ENCODE measurements around the gene PTEN. TPM values are rescaled to one million over a fixed set of nuclear protein-coding genes. Genes with fewer than 3 reads are reported as not detected.
A peak's percentile ranks its signal among the peaks of the same experiment; 100 is the strongest.
"Not testable (repeated sequence)": the region's sequence is repeated elsewhere in the genome, so short reads cannot be mapped to it uniquely, and the experiment has no call there.

PTEN gene
- 37.0 TPM for polyA plus RNA-seq (ENCODE audit: insufficient read length)

GRCh38 chr10:87863053-87863943 lies at the start of gene PTEN, which contains the start of gene KLLN:
Gene PTEN, plus strand, starts transcription at chr10:87863625. Its CDS starts 845 bp downstream, at chr10:87864470.
Gene KLLN, minus strand, starts transcription at chr10:87863533. Its CDS starts 1,046 bp downstream, at chr10:87862487.
- peak; percentile 93 for DNase-seq

DNA sequence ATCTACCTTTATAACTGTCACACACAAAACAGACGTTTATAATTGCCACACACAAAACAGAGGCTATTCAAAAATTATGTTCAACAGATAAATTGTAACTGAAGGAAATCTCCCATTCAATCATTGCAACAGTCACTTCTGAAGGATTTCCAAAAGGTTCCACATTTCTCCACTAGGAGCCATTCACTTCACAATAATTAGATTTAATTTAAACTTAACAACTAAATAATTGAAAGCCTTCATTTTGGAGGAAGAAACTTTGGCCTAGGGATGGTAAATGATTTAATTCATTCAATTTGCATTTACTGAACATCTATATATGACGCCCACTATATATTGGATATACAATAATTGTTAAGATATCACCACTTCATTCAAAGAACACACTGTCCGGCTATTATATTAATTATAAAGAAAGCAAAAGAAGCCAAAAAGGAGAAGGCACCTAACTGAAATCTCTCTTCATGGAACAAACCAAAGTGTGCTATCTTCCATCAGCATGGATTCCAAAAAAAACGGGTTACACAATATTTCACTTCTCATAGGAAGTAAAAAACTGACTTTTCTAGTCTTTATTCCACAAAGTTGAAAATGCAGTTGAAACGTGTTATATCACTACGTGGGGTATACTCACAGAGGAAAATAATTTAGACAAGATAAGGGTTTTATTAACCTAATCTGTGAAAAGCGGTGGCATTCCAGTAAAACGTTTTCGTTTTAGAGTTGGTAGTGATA lies 47.1 kb upstream of the PTEN start:
- no peak for DNase-seq

- DNase-seq, result no peak
Measured at GRCh38 chr10:87816898-87817608, 46.4 kb upstream of the PTEN start.

- peak; percentile 89 for DNase-seq
Measured at GRCh38 chr10:87817609-87818504, 45.6 kb upstream of the PTEN start, which contains the start of gene ATAD1. Gene ATAD1, minus strand, starts transcription at chr10:87818226. Its CDS starts 3,627 bp downstream, at chr10:87814599.

GRCh38 chr10:87818505-87819288 lies 44.7 kb upstream of the PTEN start:
- DNase-seq, result peak; percentile 15

DNA sequence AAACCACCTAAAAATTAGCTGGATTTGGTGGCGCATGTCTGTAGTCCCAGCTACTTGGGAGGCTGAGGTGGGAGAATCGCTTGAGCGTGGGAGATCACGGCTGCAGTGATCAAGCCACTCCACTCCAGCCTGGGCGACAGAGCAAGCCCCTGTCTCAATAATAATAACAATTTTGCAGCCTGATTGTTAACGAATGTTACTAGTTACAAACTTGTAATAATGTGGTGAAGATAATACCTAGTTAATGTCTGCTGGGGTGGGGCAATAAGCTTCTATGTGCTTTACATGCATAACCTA lies 44.2 kb upstream of the PTEN start:
- DNase-seq, result no peak

GRCh38 chr10:87826653-87827052 lies 36.8 kb upstream of the PTEN start:
- DNase-seq, result no peak

GRCh38 chr10:87827681-87828080 lies 35.7 kb upstream of the PTEN start:
- DNase-seq, result no peak

DNA sequence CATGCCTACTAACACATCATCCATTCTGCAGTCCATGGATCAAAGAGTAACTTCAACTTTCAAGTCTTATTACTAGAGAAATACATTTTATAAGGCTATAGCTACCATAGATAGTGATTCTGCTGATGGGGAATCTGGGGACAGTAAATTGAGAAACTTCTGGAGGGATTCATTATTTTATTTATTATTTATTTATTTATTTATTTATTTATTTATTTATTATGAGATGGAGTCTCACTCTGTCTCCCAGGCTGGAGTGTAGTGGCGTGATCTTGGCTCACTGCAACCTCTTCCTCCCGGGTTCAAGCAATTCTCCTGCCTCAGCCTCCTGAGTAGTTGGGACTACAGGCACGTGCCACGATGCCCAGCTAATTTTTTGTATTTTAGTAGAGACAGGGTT lies 34.4 kb upstream of the PTEN start:
- DNase-seq, result not testable (repeated sequence)

GRCh38 chr10:87829986-87830729 lies 33.3 kb upstream of the PTEN start:
- no peak for DNase-seq

DNA sequence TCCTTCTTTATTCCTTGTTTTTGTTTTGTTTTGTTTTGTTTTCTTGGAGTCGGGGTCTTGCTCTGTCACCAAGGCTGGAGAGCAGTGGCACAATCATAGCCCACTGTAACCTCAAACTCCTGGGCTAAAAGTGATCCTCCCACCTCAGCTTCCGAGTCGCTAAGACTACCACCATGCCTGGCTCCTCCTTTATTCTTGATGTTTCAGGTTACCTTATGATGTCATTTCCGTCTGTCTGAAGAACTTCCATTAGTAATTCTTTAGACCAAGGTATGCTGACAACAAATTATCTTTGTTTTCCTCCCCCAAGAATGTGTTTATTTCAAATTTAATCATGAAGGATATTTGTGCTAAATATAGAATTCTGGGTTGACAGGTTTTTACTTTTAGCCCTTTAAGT lies 27.3 kb upstream of the PTEN start:
- DNase-seq, result no peak

DNA sequence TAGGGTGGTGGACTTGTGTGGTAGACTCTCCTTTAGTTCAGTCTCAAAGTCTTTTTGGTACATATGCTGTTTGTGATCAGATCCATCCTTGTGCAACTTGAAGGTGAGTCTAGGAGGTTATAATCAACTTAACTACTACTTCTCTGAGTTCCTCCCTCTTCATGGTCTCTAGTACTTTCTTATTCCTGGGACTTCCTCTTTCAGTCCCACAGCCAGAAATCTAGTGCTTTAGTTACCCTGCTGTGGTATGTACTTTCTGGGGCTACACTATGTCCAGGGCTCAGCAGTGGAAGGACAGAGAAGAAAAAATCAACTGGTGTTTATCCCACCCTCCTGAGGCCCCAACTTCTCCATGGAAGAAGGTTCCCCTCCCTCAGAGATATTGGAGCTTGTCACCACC lies 26.0 kb upstream of the PTEN start:
- DNase-seq, result no peak

GRCh38 chr10:87838650-87839049 lies 24.8 kb upstream of the PTEN start:
- peak; percentile 4 for DNase-seq

DNA sequence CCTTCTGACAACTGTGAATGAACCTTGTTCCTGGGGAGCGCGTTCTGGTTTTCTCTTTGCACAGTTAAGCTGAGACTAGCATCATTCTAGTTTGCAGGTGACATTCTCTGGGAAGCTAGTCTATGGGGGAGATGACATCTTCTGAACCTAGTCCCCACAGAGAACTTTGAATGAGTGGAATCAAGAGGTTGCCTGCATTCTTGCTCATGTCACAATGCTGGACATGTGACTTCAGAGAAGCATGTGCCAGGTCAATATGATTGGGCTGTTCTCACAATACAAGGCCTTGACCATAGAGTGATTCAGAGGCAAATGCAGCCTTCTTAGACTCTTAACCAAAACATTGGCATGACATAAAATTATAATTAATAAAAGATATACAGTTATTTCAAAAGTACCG lies 22.2 kb upstream of the PTEN start:
- DNase-seq, result no peak

DNA sequence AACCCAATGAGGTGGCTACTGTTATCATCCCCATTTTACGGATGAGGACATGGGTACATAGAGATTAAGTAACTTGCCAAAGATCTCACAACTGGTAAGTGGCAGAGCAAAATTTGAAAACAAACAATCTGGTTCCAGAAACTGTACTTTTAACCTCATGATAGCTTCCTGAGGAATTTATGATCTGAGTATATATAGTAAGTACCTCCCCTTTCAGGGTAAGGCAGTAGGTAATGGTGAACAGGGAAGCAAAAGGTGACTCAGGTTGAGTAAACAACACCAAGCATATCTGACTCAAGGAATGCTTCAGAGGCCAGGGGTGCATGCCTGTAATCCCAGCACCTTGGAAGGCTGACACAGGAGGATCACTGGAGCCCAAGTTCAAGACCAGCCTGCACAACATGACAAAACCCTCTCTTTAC lies 21.2 kb upstream of the PTEN start:
- DNase-seq, result no peak

- DNase-seq, result no peak
Measured at GRCh38 chr10:87842776-87843497, 20.5 kb upstream of the PTEN start.

DNA sequence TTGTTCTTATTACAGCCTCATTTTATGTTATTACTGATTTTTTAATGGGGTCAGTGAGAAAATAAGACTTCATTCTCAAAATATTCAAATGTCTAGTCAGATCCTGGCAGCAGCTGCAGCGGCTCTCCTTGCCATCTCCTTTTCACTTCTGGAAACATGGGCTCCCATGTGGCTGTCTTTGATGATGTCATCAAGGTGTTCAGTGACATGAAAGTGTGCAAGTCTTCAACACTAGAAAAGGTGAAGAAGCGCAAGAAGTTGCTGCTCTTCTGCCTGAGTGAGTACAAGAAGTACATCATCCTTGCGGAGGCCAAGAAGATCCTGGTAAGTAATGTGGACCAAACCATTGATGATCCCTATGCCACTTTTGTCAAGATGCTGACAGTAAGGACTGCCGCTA lies 19.7 kb upstream of the PTEN start:
- DNase-seq, result no peak

DNA sequence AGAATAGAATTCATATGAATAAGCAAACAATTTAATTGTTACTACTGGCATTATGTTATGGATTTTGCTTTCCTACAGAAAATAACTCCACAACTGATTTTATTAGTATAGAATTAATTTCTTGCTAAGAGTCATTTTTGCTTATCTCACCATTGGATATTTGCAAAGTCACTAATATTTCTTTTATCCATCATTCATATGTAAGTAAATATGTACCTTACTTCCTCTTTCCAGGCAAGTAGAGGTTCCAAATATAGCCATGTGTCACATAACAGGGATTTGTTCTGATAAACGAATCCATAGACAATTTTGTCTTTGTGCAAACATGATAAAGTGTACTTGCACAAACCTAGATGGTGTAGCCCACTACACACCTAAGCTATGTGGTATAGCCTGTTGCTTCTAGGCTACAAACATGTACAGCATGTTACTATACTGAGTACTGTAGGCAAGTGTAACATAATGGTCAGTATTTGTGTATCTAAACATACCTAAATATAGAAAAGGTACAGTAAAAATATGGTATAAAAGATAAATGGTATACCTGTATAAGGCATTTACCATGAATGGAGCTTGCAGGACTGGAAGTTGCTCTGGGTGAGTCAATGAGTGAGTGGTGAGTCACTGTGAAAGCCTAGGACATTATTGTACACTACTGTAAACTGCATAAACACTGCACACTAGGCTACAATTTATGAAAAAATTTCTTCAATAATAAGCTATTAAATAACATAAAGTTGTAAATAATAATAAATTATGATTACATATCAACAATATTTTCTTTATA lies 18.4 kb upstream of the PTEN start:
- DNase-seq, result no peak

DNA sequence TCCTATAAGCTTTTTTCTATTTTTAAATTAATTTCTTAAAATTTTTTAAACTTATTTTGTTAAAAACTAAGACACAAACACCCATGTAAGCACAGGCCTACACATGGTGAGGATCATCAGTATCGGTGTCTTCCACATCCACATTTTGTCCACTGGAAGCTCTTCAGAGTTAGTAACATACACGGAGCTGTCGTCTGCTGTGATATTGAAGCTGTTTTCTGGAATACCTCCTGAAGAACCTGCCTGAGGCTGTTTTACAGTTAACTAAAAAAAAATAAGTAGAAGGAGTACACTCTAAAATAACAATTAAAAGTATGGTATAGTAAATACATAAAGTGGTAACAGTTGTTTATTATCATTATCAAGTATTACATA lies 17.8 kb upstream of the PTEN start:
- no peak for DNase-seq

All from hindlimb muscle (tissue), 1 donor.